Upper lobe of right lung (tissue), 1 donor: ENCODE measurements around the gene JAKMIP3. TPM values are rescaled to one million over a fixed set of nuclear protein-coding genes. Genes with fewer than 3 reads are reported as not detected.

Experiments
- ATAC-seq: fragments of 200-7000 bp; cut with Tn5 transposase; one replicate; pipeline ENCODE4 v1.9.1; 2020; ENCODE audit warnings: mild to moderate bottlenecking, moderate library complexity
- DNase-seq: peaks from one replicate; pipeline ENCODE4 v3.0.0-alpha.2; 2020
- H3K27ac ChIP-seq: fragments of 200-600 bp; one replicate; pipeline ENCODE4 v1.8.0; 2022
- H3K27me3 ChIP-seq: fragments of 200-600 bp; one replicate; pipeline ENCODE4 v1.8.0; 2022; ENCODE audit warnings: mild to moderate bottlenecking
- H3K36me3 ChIP-seq: fragments of 200-600 bp; one replicate; pipeline ENCODE4 v1.8.0; 2022
- H3K4me1 ChIP-seq: fragments of 200-600 bp; one replicate; pipeline ENCODE4 v1.8.0; 2022
- H3K4me3 ChIP-seq: fragments of 200-600 bp; one replicate; pipeline ENCODE4 v1.8.0; 2022; ENCODE audit warnings: mild to moderate bottlenecking
- H3K9me3 ChIP-seq: fragments of 200-600 bp; one replicate; pipeline ENCODE4 v1.8.0; 2022
- intact Hi-C: fragments of 100-400 bp; cut with DNase I; formaldehyde crosslinking; loops from one replicate; pipeline ENCODE4 v1.11.0; 2022
- total RNA-seq: library from RNA; stranded (reverse); fragmentation: NEBNext Ultra II Directional; extraction: Animal tissue kit (Norgen Biotek cat#: 25700); gene quantifications from one replicate; pipeline ENCODE4 v1.2.1, GENCODE V29; 2021
- TF ChIP-seq, protein P1 (sequence below): fragments of 200-600 bp; IDR thresholded peaks from one replicate; pipeline ENCODE4 v1.8.0; 2022; ENCODE audit warnings: antibody characterized with exemption
- donor health status: DM: no; HTN: yes; CAD: no; lungs with severe emphysema.

Gene JAKMIP3
- total RNA-seq, 1 donor from 2014 or later, result 0.32 TPM

DNA sequence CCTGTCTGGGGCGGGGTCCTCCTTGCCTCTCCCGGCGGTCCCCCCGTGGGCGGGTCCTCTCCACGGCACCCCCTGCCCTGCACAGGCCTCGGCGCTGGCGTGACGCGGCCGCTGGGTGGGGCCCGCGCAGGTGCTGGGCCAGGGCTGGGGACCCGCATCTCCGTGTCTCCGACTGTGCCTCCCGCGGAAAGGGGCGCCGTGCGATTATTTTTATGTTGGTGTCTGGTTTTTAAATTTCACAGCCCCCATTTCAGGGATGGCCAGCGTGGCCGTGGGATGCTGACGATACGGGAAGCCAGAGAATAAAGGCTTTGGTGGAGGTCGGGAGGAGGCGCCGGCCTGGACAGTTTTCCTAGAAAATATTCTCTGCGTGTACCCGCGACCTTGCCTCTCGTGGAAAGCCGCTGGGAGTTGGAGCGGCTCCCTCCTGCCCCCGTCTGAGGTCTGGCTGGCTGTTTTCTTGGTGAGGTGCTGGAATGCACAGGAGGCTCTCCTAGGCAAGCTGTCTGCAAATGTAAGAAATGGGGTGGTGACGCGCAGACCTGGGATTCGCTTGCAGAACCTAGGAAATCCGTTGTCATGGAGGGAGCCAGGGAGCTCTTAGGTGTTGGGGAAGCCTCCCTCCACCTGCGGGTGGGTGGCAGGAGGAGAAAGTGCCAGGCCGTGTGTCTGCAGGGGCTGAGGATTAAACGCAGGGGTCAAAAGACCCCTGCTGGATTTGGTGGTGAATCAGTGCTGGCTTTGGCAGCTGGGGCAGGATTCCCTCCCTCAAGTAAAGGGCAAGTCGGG lies 28.7 kb upstream of the JAKMIP3 start:
- TF ChIP-seq, protein P1, sequence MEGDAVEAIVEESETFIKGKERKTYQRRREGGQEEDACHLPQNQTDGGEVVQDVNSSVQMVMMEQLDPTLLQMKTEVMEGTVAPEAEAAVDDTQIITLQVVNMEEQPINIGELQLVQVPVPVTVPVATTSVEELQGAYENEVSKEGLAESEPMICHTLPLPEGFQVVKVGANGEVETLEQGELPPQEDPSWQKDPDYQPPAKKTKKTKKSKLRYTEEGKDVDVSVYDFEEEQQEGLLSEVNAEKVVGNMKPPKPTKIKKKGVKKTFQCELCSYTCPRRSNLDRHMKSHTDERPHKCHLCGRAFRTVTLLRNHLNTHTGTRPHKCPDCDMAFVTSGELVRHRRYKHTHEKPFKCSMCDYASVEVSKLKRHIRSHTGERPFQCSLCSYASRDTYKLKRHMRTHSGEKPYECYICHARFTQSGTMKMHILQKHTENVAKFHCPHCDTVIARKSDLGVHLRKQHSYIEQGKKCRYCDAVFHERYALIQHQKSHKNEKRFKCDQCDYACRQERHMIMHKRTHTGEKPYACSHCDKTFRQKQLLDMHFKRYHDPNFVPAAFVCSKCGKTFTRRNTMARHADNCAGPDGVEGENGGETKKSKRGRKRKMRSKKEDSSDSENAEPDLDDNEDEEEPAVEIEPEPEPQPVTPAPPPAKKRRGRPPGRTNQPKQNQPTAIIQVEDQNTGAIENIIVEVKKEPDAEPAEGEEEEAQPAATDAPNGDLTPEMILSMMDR, result no peak
- H3K27ac ChIP-seq, result no peak overlapping the region
- H3K36me3 ChIP-seq, result no peaks in the 10 kb centered on the region
- no peak for DNase-seq
- no peaks in the 10 kb centered on the region for H3K4me1 ChIP-seq
- peaks cover 75% of the 10 kb centered on the region for H3K27me3 ChIP-seq
- no peak overlapping the region for H3K4me3 ChIP-seq
- H3K9me3 ChIP-seq, result no peaks in the 10 kb centered on the region
- ATAC-seq, result peak; percentile 5
- intact Hi-C loops, result no loop called here

DNA sequence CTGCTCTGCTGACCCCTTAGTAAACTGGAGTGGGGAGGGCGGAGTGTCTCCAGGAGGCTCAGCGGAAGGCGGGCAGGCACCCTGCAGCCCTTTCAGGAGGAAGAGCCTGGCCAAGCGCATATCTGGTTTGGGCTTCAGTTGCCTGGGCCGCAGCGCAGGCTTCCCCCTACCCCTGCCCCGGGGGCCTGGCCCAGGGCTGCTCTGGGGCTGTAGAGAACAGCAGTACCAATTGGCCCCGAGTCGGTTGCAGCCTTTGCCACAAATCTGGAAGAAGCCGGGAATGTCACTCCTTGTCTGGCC lies 28.1 kb upstream of the JAKMIP3 start:
- H3K4me1 ChIP-seq, result no peaks in the 10 kb centered on the region
- intact Hi-C loops, result no loop called here
- no peak overlapping the region for H3K27ac ChIP-seq
- TF ChIP-seq, protein P1, result no peak
- no peak overlapping the region for H3K4me3 ChIP-seq
- ATAC-seq (no peak), DNase-seq (no peak)
- H3K36me3 ChIP-seq, result no peaks in the 10 kb centered on the region
- peaks cover 74% of the 10 kb centered on the region for H3K27me3 ChIP-seq
- no peaks in the 10 kb centered on the region for H3K9me3 ChIP-seq

DNA sequence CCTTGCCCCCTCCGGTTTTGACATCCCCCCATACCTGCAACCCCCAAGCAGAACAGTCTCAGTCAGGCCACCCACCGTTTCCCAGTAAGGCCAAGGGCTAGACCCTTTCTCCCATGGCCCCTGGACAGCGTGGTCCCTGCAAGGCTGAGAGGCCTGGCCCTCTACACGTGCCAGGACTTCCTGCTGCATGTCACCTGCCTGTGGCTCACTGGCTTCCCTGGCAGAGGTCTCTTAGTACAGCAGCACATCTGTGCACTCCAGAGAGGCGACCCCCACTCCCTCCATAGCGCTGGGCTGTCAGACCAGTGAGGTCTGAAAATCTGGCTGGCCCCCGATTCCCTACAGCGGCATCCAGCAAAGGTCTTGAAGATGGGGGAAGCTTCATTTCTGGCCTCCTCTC lies 26.4 kb upstream of the JAKMIP3 start:
- no peak for DNase-seq
- intact Hi-C loops, result no loop called here
- H3K27ac ChIP-seq, result no peak overlapping the region
- ATAC-seq, result no peak
- H3K4me3 ChIP-seq, result no peak overlapping the region
- TF ChIP-seq, protein P1, result no peak
- peaks cover 77% of the 10 kb centered on the region for H3K27me3 ChIP-seq
- H3K4me1 ChIP-seq, result no peaks in the 10 kb centered on the region
- no peaks in the 10 kb centered on the region for H3K36me3 ChIP-seq
- H3K9me3 ChIP-seq, result no peaks in the 10 kb centered on the region

DNA sequence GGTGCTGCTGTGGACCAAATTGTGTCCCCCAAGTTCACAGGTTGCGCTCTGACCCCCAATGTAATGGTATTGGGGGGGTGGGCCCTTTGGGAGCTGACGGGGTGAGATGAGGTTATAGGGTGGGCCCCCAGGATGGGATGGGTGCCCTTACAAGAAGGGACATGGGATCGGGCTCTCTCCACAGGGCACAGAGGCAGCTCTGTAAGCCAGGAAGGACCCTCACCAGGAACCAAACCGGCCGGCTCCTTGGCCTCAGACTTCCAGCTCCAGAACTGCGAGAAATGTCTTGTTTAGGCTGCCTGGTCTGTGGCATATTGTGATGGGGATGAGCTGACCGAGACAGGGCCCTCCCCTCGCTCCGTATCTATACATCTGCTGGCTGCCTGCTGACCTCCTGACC lies 25.7 kb upstream of the JAKMIP3 start:
- Histone ChIP-seq H3K27ac (no peak overlapping the region), H3K27me3 (peaks cover 77% of the 10 kb centered on the region), H3K4me3 (no peak overlapping the region), H3K36me3 (no peaks in the 10 kb centered on the region), H3K4me1 (no peaks in the 10 kb centered on the region), H3K9me3 (no peaks in the 10 kb centered on the region)
- intact Hi-C loops, result no loop called here
- no peak for DNase-seq
- no peak for ATAC-seq
- TF ChIP-seq, protein P1, result no peak

DNA sequence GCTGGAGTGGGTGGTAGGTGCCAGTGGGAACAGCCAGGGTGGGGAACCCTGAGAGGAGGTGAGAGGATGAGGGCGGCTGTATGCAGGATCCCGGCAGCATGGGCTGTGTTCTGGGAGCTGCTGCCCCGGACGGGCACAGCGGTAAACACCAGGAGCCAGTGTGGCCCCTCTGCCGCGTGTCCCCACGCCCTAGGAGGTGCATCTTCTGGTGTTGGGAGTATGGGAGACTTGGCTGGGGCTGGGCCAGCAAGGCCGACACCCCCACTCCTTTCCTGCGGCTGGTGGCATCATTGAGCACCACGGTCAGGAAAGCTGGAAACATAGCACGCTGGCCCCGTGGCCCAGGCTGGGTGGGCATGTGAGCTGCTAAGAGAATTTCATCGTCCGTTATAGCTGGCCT lies 24.4 kb upstream of the JAKMIP3 start:
- Histone ChIP-seq H3K36me3 (no peaks in the 10 kb centered on the region), H3K4me1 (no peaks in the 10 kb centered on the region), H3K27ac (no peak overlapping the region), H3K4me3 (no peak overlapping the region), H3K27me3 (peaks cover 72% of the 10 kb centered on the region), H3K9me3 (no peaks in the 10 kb centered on the region)
- DNase-seq (no peak), ATAC-seq (no peak)
- TF ChIP-seq, protein P1, result no peak
- intact Hi-C loops, result no loop called here
